ENCODE data around the gene ATF3.

Gene ATF3

GRCh38 chr1:212587016-212587887 lies 21.3 kb upstream of the ATF3 start:
- ATAC-seq = no peak

- ATAC-seq = no peak
Measured at GRCh38 chr1:212587888-212588510, 20.6 kb upstream of the ATF3 start.

GRCh38 chr1:212589446-212589845 lies 19.1 kb upstream of the ATF3 start:
- no peak for ATAC-seq

GRCh38 chr1:212591922-212592321 lies 16.6 kb upstream of the ATF3 start:
- no peak for ATAC-seq

GRCh38 chr1:212593821-212594251 lies 14.7 kb upstream of the ATF3 start:
- ATAC-seq = no peak

GRCh38 chr1:212594640-212595039 lies 13.9 kb upstream of the ATF3 start:
- no peak for ATAC-seq

- no peak for ATAC-seq
Measured at GRCh38 chr1:212595229-212595628, 13.3 kb upstream of the ATF3 start.

- ATAC-seq = peak; percentile 92 to 93
Measured at GRCh38 chr1:212595787-212596714, 12.5 kb upstream of the ATF3 start.

GRCh38 chr1:212596798-212597197 lies 11.8 kb upstream of the ATF3 start:
- no peak for ATAC-seq

- no peak for ATAC-seq
Measured at GRCh38 chr1:212597487-212597886, 11.1 kb upstream of the ATF3 start.

- no peak for ATAC-seq
Measured at GRCh38 chr1:212600071-212600915, 8.3 kb upstream of the ATF3 start.

- peak; percentile 18 to 26 for ATAC-seq
Measured at GRCh38 chr1:212600980-212601379, 7.6 kb upstream of the ATF3 start.

GRCh38 chr1:212601524-212601923 lies 7.0 kb upstream of the ATF3 start:
- ATAC-seq = peak; percentile 37 to 61

GRCh38 chr1:212605441-212606394 lies 2.8 kb upstream of the ATF3 start:
- ATAC-seq = no peak

GRCh38 chr1:212606395-212607205 lies 2.0 kb upstream of the ATF3 start:
- ATAC-seq = no peak

GRCh38 chr1:212607206-212607912 lies 1.2 kb upstream of the ATF3 start:
- ATAC-seq = no peak

GRCh38 chr1:212607913-212608391 lies 609 bp upstream of the ATF3 start:
- peak in 1 of 2 donors; percentile 0 for ATAC-seq

GRCh38 chr1:212608959-212609700 lies 569 bp downstream of the ATF3 start:
- ATAC-seq = peak; percentile 14 to 26

Data from activated CD4-positive, CD25-positive, alpha-beta regulatory T cell treated with anti-CD3 and anti-CD28 coated beads, Interleukin-2, amount 50 U/mL, for 24 hours (primary cell).